NT2/D1 (cell line): ENCODE results near the gene RPP30.

Source experiments
- SUZ12 ChIP-seq: IDR thresholded peaks from 2 replicates; pipeline ENCODE4 v1.6.1; 2011; ENCODE audit not compliant: insufficient read length, insufficient read depth; ENCODE audit errors: extremely low read depth
- YY1 ChIP-seq: IDR thresholded peaks from 2 replicates; pipeline ENCODE4 v1.6.1; 2011; ENCODE audit not compliant: insufficient read length, insufficient read depth
- ZNF274 ChIP-seq: IDR thresholded peaks from 2 replicates; pipeline ENCODE4 v1.6.1; 2011; ENCODE audit warnings: mild to moderate bottlenecking, low read depth, low read length

- TF ChIP-seq SUZ12 = no peak
- TF ChIP-seq YY1 = no peak
- no peak for TF ChIP-seq ZNF274
Measured at GRCh38 chr10:90929179-90929578, 57.4 kb downstream of the RPP30 start.
